Measurements from ENCODE around the gene CPN2.
A peak's percentile ranks its signal among the peaks of the same experiment; 100 is the strongest.

CPN2 gene

DNA sequence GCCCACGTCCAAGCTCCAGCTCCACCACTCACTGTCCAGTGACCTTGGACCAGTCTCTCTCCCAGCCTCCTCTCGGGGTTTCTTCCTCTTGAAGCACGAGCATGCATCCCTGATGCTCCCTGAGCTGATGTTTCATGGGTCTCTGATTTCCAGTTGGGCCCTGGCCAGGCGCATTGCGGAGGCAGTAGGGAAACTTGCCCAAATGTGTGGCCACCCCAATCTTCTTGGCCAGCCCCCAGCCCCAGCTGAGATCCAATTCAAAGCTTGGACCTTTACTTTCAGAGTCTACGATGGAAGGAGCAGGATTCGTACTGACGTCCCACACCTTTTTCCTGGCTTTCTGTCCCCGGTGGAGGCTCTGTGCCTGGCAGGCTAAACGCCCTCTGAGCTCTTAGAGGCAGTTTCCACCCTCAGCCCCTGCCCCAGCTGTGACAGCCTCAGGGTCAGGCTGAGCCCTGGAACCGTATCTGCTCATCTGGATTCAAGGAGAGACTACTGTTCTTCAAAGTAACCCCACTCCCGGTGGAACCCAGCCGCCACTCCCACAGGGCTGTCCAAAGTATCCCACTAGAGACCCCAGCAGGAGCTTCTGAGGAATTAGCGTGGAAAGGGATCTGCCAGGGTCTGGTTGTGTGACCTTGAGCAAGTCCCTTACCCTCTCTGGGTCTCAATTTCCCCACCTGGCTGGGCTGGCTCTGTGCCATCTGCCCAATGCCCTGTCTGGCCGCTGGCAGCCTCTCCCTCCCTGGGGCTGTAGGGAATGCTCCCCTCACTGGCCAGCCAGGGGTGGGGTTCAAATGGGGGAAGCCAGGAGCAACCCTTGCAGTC, 37.4 kb downstream of the CPN2 start:
- no peak for DNase-seq (ENCODE audit: low spot score)

DNA sequence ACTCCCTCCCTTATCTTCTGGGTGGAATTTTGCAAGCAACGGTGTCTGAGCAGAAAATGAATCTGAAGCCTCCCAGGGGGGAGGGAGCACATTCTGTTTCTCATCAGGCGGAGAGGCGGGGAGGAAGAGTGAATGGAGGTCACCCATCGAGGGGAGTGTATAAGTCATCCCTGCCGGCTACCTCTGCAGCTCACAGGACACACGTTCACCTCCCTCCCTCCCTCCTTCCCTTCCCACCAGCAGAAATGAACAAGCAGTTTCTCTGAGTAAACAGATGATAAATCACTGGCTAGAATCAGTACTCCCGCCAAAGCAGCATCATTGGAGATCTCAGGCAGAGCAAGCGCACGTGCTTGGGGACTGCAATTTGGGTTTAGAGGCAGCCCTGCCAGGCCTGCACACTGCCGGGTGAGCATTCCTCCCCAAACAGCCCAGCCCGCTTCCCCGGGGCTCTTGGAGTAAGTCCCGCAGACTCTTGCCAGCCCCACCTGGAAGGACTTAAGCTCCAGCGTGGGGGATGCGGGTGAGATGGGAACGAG, 38.3 kb downstream of the CPN2 start:
- DNase-seq (ENCODE audit: low spot score), result no peak

DNA sequence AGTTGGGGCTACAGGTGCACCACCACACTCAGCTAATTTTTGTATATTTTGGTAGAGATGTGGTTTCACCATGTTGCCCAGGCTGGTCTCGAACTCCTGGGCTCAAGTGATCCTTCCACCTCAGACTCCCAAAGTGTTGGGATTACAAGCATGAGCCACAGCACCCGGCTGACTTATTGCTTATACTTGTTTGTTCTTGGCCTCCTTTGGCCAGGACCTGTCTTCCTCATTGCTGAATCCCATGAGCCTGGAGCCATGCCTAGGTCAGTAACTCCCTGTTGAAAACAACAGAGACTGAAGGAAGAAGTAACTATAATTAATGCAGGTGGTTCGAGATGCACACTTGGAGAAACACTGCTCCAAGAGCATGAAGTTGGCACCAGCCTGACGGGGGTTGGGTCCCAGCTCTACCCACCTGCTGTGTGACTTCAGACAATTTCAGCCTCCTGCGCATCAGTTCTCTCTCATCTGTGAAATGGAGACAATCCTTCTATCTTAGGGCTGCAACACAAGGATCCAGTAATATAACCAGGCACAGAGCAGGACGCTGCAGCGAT, 38.9 kb downstream of the CPN2 start:
- DNase-seq (ENCODE audit: low spot score), result no peak

DNA sequence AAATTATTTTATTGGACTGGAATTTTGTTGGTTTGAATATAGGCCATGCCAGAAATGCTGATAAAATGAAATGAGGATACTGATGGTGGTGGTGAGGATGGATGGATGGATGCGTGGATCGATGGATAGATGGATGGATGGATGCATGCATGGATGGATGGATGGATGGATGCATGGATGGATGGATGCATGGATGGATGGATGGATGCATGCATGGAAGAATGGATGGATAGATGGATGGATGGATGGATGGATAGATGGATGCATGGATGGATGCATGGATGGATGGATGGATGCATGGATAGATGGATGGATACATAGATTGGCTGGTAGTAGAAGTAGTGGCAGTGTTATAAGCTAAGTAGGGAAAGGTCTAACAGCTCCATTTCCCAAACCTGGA, 40.1 kb downstream of the CPN2 start:
- DNase-seq (ENCODE audit: low spot score), result no peak

DNA sequence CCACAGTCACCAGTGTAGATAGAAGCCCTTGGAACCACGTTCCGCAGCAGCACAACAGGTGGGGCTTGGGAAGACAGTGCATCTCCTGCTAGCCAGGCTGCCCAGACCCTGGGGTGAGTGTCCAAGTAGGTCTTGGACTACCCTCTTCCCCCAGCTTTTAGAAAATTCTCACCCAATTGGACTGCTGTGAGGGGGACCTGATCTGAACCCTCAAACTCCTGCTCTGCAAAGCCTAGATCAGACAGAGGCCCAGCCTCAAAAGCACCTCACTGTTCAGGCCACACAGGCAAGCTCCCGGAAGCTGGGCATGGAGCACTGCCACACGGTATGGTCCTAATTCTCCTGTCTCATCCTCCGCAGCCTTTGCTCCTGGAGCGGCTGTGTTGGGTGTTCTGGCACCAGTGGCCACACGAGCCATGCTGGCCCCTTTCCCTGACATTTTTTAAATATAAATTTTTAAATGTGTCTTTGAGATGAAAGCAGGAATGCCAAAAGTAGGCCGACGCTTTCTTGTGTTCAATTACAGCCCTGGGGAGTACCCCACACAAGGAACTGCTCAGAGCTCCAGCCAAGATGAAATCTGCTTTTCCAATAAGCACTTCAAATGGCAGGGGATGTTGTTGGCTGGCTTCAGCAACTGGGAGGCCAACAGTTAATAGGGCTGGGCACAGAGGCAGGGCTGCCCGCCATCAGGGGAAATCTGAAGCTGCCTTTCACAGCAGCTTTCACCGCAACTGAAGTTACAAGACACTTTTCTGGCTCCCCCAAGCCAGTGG, 40.9 kb downstream of the CPN2 start:
- DNase-seq (ENCODE audit: low spot score), result no peak

DNA sequence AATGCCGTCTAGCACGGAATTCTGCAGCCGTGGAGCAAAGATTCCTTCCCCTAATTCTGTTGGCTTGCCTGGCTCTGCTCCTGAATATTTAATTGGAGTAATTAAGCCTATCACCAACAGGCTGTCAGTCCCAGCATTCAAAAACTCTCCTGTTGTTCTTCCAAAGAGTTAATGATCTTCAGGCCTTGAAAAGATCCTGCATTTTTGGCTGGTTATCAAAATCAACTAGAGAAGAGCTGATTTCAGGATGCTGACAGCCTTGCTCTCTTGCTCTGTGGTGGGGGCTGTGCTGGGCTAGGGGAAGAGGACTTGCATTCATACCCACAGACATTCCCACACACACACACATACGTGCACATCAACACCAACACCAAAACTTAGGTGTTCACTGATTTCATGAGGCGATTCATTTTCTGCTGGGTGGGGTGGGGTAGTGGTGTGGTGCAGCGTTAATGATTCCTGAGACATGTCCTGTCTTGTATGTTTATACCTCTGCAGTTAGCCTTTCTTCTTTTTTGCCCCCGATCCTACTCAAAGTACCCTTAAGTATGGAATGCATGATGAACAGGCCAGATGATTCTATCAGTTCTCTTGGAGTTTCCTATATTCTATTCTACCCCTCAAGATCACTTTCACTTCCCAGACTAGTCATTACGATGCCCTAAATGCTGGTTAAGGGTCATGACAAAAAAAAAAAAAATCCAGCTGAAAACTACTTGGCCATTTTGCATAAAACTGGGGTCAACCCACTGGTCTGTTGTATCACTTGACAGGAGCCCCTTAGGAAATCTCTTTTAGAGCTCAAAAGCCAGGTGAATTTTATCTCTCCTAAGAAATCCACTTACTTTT, 42.3 kb downstream of the CPN2 start:
- no peak for DNase-seq (ENCODE audit: low spot score)

DNA sequence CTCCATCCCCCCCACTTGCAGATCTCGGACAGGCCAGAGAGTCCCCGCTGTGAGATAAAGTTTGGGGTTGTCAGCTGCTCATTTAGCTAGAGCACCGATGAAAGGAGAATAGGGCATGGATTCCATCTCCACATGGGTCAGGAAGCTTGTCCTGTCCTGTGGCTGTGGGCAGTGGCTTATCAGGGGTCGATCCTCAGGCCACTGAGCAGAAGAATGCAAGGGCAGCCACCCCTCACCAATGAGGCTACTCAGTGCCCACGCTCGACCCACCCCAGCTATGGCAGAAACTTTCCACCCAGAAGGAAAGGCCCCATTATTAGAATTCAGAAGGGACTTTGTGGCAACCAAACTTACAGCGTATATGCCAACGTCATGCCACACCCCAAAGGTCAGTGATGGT, 43.3 kb downstream of the CPN2 start:
- no peak for DNase-seq (ENCODE audit: low spot score)

DNA sequence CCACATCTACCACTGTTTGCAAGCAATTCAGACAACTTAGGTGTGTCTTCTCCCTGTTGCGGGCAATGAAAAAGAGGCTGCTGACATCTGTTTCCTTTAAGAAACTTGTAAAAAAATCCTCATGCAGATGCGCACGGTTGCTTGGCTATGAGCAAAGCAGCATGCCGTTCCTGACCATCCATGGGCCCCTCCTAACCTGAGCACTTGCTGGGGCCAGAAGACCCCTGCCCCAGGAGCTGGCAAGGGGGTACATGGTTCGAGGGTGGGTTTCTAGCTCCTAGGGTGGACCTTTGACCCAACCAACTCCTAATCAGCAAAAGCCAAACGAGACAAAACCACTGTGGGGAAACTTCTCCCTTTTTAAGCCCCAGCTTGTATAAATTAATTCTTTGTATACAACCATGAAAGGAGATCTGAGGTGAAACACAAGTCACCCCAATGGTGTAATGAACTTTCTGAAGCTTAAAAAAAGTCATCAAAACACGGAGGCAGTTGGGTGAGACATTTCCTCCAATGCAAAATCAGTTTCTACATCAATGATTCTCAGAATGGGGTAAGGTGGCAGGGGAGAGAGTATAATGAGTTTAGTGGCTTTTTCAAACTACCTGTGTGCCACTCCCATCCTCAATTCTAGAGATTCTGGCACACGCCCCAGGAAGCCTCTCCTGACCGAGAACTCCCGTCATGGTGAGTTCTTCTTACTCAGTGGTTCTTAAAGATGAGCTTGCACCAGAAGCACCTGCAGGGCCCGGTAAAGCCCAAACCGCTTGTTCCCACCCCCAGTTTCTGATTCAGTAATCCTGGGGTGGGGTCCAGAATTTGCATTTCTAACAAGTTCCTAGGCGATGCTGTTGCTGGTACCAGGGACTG, 44.1 kb downstream of the CPN2 start:
- DNase-seq (ENCODE audit: low spot score), result no peak

DNA sequence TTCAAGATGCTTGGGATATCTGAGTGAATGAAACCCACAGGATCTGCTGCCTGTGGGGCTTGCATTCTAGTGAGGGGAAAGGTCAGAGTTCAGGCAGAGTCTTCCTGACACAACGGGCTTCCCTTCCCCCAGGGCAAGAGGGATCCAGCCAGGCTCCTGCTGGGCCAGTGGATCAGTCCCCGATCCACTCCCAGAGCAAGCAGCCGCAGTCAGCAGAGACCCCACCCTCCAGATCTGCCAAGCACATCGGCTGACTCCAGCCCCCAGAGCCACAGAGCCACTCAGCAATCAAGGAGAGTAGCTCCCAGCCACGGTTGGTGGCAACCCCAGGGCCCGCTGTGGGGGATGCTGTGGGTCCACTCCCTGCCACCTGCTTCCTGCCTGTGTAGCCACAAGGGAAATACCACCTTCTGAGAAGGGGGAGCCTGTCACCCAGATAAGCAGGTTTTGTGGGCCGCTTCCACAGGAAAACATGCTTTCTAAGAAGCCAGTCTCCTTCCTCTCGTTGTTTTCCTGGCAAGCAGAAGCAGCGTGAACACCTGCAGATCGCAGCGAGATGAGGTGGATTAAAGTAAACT, 44.9 kb downstream of the CPN2 start:
- no peak for DNase-seq (ENCODE audit: low spot score)

DNA sequence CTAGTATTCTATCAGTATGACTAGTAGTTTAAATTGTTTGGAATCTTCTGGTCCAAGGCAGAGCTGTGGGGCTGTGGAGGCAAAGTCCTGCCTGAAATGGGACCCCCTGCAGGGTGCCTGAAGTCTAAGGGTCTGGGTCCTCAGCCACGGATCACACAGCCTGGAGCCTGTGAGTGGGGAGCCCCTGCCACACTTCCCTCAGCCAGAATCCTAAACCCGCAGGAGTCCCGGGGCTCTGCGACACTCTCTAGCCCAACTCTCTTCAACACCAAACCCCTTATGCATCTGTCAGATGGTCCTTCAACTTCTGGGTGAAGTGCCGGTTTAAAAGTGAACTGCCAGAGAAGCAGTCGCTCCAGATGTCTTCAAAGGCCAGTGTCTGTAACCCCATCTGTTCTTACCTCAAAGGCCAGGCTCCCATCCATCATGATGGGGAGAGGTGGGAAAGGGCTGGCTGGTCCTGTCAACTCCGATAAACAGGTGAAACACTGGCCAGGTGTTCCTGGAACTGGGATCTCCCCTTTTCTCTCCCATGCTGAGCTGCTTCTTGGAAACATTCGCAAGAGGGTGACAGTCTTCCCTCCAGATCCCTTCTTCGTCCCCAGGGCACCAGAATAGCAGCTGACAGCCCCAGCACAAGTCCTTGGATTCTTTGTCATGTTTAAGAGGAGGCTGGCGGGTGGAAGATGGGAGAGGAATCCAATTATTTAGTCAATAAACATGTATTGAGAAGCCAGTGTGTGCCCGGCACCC, 45.6 kb downstream of the CPN2 start:
- DNase-seq (ENCODE audit: low spot score), result no peak

DNA sequence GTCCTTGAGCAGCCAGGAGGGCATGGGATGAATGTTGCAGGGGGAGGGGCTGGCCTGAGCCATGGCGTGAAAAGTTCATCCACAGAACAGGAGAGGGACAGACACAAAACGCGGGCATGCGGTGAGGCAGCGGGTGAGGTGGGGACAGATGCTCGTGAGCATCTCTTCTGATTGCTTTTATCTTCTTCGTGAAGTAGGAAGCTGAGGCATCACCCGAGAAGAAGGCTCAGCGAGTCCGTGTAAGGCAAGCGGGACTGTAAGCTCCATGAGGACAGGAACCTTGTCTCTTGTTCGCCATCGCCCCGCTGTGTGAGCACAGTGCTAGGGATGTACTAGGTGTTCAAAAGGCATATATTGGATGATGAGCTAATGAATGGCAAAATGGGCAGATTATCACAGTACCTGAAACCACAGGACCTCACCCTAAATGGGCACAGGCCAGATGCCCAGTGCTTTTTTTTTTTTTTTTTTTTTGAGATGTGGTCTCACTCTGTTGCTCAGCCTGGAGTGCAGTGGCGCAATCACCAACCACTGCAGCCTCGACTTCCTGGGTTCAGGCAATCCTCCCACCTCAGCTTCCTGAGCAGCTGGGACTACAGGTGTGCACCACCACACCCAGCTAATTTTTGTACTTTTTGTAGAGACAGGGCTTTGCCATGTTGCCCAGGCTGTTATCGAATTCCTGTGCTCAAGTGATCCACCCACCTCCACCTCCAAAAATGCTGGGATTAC, 46.8 kb downstream of the CPN2 start:
- DNase-seq (ENCODE audit: low spot score), result no peak

DNA sequence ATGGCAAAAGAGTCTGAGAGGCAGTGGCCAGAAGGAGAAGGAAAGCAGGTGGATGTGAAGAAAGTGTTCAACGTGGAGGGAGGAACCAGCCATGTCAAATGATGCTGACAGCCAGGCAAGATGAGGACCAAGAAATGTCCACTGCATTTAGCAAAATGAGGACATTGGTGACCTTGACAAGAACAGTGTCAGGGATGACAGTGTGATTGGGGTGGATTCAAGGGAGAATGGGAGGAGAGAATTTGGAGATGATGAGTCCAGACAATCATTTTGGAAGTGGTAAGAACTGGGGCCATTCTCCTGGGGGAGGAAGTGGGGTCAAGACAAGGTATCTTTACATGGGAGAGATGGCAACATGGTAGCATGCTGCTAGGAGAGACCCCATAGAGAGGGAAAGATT, 47.4 kb downstream of the CPN2 start:
- DNase-seq (ENCODE audit: low spot score), result no peak

DNA sequence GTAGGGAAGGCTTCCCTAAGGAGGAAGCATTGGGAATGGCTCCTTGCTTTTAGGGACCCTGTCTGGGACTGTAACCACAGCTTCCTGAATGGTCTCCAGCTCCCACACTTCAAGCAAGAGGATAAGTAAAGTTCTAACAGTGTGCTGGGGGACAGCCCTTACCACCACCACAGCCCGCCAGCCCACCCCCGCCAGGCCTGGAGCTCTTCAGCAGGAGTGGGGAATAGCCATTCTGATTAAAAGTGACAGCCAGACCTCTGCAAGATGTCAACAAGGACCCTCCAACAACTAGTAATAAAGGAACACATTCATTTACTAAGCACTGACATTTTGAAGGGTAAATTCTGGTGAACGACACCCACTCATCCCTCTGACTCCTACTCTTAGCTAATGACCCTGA, 49.4 kb downstream of the CPN2 start:
- DNase-seq (ENCODE audit: low spot score), result no peak

DNA sequence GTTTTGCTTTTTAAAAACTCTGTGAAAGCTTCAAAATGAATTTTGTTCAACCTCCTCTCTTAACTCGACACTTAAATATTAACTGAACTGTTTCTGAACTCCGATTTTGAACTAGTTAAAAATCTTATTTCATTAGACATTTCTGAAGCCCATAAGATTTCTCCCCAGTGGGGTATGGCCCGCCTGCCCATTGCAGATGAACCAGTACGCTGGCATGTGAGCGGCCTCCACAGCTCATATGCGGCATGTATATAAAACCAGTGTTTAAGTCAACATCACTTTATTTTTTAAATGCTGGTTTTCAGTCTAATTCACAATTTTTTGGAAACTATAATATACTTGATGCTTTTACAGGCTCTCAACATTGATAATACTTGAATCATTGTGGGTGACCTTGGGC, 50.2 kb downstream of the CPN2 start:
- no peak for DNase-seq (ENCODE audit: low spot score)

DNA sequence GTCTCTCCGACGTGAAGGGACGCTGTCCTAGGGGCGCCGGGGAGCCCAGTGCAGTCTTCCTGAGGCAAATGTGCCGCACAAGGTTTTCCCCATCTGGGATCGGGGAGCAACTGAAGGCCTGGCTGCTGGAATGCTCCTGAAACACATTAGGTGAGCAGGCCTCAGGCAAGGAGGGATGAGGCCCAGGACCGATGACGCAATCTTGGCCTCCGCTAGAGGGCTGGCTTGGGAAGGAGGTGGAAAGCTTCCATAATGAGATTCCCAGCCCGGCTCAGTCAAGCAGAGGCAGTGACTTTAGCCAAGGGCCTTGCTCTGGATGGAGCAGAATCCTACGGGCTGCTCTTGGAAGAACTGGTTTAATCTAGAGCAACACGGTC, 50.8 kb downstream of the CPN2 start:
- no peak for DNase-seq (ENCODE audit: low spot score)

DNA sequence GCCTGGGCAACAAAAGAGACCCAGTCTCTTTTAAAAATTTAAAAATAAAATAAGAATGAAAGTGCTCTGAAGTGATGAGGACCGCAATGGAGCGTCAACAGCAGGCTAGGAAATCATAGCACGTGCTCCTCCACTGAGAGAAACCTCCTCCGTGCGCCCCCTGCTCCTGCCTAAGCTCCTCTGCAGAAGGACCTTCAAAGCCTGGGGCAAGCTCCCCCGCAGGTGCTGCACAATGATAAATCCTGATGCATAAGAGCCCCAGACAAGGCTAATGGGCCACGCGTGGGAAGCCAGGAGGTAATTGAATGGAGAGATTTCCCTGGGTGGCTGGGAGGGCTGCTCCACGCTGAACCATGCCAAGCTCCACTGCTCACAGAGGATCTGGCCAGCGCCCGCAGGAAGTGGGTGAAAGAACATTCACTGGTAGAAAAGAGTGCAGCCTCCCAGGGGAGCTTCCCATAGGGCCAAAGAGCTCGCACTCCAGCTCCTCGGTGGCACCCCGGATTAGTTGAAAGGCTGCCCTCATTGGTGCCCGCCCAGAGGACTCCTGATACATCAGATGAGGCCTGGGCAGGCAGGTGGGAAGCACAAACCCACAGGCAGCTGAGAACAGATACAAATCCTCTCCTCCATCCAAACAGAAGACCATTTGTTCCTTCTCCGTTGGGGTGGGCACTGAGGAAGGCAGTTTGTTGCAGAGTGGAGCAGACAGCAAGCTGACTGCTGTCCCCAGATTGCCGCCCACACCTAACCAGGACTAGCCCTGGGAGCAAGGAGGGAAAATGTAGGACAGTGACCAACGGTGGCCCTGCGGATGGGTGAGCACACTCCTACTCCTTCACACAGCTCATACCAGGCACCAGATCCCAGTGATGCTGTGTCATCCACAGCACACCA, 52.5 kb downstream of the CPN2 start:
- no peak for DNase-seq (ENCODE audit: low spot score)

DNA sequence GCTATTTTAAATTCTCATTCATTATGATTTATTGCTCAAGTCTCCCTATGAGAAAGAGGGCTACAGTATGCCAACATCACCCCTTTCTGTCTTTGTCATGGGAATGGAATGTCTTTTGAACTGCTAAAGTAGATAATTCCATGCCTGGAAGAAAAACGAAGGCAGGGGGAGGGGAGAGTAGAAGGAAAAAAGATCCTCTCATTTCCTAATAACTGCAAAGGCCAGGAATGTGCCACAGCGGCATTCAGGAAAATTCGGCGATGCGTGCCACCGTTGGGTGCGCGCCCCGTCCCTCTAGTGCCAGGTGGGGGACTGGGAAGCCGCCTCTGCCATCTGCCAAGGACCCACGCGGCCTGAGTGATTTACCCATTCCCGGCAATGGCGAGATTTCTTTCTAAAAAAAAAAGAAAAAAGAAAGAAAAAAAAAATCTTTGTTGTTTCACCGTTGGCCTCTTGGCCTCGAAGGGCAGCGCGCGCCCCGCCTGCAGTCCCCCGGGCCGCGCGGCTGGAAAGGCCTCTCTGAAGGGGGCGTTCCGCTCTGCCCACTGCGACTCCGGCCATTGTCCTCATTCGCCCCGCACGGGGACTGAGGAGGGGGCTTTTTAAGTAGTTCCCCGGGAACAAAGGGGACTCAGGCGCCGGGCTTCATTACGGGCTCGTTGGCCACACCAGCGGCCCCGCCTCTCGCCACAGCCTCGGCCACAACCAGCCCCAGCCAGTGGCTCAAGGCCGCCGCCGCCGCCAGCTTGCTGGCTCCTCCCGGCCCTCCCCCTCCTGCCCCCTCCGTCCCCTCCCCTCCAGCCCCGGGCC, 54.5 kb downstream of the CPN2 start:
- DNase-seq (ENCODE audit: low spot score), result peak; percentile 56

DNA sequence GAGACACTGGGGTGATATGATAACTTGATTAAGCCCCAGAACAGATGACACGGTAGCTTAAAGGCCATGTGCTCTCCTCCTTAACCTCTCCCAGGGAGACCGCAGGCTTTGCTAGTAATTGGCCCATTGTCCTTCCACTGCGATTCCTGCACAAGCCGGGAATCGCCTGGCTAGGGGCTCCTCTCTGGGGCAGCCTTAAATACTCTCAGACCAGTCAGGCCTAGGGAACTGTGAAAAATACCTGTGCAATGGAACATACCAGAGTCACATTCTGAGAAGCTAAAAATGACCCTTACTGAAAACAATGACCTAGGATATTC, 56.3 kb downstream of the CPN2 start:
- no peak for DNase-seq (ENCODE audit: low spot score)
